HG03469 (cell line): Measurements from ENCODE around the gene TRAPPC3.

Experiments
- ATAC-seq: cut with Tn5 transposase; IDR thresholded peaks from one replicate; pipeline ENCODE4 v1.9.1; 2021; ENCODE audit warnings: mild to moderate bottlenecking, moderate library complexity, moderate number of reproducible peaks; ENCODE audit not compliant: unreplicated experiment

Gene TRAPPC3

DNA sequence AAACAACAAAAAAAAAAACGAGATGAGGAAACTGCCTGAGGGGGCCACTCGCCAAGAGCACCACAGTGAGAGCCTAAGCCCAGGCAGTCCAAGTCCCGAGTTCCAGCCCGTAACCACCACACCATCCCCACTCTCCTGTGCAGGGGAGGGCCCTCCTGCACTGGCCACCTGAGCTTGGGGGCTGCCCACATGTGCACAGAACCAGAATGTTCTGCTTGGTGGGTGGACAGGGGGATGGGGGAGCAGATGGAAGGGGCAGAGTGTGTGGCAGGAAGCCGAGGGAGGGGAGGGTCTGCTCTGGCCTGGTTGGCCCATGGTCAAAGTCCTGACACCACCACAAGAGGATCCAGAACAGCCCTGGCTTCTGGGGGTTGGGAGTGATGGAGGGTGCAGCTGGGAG, 43.0 kb downstream of the TRAPPC3 start:
- ATAC-seq, result no peak

DNA sequence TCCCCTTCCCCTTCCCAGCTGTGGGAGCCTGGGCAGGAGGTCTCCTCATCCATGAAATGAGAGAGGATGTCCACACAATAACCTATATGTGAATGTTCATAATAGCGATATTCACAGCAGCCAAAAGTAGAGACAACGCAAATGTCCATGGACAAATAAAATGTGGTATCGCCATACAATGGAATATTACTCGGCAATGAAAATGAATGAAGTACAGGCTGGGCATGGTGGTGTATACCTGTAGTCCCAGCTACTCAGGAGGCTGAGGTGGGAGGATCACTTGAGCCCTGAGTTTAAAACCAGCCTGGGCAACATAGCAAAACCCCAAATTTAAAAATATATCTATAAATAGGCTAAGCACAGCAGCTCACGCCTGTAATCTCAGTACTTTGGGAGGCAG, 47.7 kb downstream of the TRAPPC3 start:
- no peak for ATAC-seq

DNA sequence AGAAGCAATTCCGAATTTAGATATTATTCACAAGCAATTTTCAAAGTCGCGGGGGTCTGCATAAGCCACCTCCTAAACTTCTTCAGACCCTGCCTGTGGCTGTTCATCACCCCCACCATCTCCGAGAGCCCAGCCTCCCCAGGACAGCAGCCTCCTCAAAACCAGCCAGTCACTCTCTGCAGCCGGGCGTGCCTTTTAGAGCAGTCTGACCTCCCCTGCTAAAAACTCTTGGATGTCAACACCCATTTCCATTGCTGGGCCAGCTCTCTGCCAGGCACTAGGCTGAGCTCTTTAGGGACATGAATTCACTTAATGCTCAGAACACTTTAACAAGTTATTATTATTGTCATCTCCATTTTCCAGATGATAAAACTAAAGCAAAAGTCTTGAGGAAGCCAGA, 48.9 kb downstream of the TRAPPC3 start:
- ATAC-seq, result no peak

DNA sequence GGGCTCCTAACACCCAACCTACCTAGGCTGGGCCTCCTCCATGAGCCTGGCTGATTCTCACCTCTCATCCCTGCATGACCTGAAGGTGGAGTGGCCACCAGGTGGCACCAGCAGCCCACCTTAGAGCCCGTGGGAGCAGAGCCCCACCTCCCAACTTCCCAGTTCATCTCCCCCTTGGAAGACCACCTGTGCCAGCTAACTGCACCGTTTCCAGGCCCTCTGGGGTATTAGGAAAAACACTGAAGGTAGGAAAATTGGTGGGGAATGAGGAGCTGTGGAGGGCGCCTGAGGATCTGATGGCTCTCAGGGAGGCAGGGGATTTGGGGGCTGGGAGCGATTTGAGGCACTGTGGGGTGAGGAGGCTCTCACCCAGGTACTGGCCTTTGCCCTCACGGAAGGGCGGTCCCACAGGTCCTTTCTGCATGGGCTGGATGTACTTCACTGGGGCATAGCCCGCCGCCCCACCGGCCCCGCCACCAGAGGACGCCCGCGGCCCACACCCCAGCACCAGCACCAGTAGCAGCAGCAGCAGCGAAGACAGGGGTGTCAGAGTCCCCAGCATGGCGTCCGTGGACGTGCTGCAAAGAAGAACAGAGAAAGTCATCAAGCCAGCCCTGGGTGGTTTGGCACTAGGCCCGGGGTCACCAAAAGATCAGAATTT, 49.5 kb downstream of the TRAPPC3 start:
- no peak for ATAC-seq

DNA sequence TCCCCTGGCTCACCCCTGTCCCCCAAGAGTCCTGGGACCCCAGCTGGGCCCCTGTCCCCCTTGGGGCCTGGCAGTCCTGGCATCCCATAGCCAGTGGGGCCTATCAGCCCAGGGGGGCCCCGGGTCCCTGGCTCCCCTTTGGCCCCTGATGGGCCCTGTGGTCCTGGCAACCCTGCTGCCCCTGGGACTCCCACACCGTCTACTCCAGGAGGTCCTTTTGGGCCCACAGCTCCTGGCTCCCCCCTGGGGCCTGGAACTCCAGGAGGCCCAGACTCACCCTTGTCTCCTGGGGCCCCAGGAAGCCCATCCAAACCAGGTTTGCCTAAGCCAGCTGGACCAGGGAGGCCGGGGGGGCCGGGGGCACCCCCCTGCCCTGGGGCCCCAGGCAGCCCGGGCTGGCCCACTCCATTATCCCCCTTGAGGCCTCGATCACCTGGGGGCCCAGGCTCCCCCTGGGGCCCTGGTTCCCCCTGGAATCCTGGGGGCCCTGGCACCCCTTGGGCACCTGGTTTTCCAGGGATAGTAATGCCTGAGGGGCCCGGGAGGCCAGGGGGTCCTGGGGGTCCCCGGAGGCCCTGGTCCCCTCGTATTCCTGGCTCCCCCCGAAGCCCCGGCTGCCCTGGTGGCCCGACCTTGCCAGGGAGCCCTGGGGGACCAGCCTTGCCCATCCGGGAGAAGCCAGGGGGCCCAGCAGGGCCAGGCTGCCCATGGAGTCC, 50.5 kb downstream of the TRAPPC3 start:
- no peak for ATAC-seq

DNA sequence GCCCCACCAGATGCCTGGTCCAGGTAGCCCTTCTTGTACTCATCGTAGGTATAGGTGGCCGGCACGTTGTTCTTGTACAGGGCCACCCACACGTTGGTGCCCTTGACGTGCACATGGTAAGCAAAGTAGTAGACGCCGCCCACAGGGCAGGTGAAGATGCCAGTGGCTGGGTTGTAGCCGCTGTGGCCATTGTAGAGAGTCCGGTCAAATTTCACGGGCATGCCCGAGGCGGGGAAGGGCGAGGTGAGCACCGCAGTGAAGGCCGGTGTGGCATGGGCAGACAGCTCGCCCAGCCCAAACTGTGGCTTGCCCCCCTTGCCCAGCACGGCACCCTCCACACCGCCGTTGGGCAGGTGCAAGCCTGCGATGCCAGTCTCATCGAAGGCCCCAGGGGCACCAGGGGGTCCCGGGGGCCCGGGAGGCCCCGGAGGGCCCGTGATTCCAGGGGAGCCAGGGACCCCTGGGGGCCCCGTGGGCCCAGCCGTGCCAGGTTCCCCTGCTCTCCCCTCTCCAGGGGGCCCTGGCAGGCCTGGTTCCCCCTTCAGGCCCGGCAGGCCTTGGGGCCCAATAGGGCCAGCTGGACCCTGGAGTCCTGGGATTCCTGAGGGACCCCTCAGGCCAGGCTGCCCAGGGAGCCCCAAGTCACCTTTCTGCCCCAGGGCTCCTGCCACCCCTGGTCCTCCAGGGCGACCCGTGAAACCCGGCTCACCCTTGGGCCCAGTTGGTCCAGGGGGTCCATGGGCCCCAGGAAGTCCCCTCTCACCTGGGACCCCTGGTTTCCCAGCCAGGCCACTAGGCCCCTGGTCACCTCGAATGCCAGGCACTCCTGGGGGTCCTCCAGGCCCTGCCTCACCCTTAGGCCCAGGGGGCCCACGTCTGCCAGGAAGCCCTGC, 51.3 kb downstream of the TRAPPC3 start:
- no peak for ATAC-seq

DNA sequence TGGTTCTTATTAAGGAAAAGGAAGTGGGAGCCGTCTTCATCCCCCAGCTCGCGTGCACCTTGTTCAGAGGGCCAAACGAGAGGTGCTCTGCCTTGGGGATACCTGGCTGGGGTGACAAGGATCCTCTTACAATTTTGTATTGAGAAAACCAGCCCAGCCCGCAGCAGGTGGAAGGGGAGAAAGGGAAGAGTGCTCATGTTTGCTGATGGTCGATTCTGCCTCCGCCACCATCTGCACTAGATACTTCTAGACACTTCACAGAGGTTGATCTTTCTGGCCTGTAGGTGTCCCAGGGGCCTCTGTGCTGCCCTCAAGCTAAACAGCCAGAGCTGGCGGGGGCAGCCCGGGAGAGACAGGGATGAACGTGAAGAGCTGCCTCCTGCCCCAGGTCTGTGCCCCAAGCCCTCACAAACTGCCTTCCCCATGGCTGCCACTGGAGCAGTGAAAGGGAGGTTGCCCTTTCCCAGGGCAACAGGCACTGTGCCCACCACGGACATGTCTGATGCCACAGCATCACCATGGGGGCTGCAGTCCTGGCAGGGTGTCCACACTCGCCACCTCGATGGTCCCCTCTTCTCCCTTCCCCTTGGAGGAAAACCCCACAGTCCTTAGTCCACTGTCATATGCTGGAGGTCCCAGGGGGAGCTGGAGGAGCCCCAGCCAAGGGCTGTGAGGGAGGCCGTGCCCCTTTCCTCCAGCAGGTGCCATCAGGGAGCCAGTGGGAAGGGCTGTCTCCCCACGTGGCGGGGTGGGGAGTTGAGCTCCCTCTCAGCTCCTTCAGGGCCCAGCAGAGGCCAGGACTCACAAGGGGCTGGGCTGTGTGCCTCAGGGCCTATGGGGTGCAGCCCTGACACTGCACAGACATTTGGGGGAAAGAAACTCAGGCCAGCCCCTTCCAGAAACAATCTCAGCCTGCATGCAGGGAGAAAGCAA, 52.5 kb downstream of the TRAPPC3 start:
- no peak for ATAC-seq

DNA sequence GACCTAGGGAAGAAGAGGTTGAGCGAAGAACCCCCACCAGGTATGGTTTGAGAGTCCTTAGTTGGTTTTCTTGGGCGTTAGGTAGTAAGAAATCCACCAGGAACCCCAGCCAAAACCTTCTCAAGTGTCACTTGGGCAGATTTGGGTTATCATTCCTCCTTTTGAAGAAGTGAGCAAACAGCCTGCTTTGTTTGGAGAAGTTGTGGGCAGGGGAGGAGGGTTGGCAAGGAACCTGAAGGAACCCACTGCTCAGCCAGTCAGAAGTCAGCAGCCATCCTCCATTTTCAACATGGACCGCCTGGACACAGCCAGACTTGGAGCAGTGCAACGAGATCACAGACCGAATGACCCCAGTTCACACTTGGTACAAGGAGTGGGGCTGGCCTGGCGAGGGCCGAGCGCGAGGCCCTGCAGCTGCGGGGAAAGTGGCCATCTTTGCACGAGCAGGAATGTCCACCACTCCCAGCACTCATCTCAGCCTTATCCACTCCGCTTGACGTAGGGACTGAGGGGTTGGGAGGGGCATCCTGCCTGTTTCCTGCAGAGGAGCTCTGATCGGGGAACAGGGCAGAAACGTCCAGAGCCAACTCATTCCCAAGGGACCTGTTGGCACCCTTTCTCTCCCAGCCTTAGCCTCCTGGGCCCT, 53.4 kb downstream of the TRAPPC3 start:
- no peak for ATAC-seq

DNA sequence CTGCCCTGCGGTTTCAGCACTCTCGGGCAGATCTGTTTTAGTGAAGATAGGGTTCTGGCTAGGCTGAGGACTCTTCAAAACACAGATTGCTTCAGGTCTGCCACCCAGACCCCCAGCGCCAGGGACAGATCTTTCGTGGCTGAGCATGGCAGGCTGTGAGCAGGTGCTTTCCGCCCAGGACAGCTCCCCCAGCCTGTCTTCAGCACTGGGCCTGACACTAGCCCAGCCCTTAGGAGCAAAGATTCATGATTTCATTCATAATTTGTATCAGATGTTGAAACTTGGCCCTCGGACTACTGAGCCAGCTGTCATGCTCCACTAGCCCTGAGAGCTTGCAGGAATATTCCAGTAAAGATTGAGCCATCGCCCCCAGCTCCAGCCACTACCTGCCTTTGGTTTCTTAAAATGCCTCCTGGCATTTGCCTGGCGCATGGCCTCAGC, 54.6 kb downstream of the TRAPPC3 start:
- ATAC-seq, result no peak

DNA sequence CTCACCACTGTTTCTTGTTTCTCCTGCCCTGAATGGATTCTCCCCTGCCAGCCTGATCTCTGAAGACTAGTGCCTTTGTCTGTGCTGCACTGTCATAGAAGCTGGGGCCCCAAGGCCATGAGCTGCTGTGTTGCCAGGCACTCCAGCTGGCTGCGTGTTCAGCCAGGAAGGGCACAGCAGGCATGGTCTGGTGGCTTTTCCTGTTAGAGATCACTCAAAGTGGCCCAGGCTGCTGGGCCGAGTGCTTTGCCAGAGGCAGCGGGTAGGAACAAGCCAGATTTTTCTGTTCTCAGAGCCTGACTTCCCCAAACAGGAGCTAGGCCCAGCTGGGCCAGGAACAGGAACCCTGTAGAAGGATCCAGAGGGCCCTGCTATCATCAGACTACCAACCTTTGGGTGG, 55.4 kb downstream of the TRAPPC3 start:
- no peak for ATAC-seq

DNA sequence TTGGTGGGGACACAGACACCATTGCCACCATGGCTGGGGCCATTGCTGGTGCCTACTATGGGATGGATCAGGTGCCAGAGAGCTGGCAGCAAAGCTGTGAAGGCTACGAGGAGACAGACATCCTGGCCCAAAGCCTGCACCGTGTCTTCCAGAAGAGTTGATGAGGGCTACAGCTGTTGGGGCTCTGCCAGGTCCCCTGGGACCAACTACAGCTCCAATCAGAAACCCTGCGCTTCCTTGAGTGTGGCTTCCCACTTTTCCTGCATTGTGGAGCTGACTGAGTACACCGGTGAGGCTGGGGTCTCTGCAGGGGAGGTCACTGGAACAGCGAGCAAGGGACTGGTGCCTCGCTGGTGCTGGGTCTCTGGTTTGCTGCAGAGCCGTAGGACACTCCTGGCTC, 56.1 kb downstream of the TRAPPC3 start:
- no peak for ATAC-seq

DNA sequence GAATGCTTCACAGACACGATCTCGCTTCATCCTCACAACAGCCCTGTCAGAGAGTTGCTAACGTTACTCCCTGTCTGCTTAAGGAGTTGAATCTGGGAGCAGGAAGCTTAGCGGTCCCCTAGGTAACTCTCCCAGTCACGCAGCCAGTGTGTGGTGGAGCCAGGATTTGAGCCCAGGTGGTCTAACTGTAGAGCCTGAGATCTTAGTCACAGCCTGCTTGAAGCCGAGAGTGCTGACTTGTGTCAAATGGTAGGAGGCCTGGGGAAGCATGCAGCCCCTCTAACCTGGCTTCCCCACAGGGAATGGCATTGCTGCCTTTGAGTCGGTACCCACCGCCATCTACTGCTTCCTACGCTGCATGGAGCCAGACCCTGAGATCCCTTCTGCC, 56.5 kb downstream of the TRAPPC3 start:
- no peak for ATAC-seq

DNA sequence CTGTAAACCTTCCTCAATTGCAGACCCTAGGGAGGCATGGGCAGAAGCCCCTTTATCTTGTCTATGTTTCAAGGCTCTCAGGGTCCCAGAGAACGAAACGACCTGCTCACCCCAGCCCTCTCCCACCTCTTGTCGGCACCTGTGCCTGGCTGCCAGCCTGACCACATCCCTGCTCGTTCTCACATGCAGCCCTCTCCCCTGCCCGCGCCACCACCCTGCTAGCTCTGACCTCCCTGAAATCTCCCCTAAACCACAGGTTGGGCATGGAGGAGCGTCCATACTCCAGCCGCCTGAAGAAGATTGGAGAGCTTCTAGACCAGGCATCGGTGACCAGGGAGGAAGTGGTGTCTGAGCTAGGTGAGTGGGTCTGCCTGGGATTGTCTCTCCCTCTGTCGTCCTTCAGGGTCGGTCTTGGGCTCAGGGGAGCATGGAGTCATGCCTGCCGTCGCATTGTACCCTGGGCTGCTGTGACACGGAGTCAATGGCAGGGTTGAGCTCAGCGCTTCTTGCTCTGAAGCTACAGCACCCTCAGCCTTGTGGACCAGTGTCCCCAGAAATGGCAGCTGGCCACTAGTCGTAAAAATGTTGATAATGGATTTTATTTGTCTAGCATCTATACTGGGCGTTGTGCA, 57.0 kb downstream of the TRAPPC3 start:
- no peak for ATAC-seq

DNA sequence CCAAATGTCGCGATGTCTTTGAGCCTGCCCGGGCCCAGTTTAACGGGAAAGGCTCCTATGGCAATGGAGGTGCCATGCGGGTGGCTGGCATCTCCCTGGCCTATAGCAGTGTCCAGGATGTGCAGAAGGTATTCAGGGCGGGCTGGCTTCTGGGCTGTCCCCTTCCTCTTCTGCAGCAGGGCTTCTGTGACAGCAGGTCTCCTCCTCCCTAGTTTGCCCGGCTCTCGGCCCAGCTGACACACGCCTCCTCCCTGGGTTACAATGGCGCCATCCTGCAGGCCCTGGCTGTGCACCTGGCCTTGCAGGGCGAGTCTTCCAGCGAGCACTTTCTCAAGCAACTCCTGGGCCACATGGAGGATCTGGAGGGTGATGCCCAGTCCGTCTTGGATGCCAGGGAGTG, 57.6 kb downstream of the TRAPPC3 start:
- no peak for ATAC-seq

DNA sequence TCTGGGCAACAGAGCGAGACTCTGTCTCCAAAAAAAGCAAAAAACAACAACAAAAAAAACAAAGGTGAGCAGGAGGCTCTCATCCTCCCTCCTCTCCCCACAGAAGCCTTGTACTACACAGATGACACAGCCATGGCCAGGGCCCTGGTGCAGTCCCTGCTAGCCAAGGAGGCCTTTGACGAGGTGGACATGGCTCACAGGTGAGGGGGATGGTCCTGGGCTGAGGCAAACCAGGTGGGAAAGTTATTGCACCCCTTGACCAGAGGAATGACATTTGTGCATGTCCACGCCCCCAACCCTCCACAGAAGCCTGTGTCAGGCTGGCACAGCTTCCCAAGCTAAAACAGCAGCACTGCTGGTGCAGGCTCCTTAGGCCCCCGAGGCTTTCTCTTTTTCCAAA, 58.1 kb downstream of the TRAPPC3 start:
- no peak for ATAC-seq

DNA sequence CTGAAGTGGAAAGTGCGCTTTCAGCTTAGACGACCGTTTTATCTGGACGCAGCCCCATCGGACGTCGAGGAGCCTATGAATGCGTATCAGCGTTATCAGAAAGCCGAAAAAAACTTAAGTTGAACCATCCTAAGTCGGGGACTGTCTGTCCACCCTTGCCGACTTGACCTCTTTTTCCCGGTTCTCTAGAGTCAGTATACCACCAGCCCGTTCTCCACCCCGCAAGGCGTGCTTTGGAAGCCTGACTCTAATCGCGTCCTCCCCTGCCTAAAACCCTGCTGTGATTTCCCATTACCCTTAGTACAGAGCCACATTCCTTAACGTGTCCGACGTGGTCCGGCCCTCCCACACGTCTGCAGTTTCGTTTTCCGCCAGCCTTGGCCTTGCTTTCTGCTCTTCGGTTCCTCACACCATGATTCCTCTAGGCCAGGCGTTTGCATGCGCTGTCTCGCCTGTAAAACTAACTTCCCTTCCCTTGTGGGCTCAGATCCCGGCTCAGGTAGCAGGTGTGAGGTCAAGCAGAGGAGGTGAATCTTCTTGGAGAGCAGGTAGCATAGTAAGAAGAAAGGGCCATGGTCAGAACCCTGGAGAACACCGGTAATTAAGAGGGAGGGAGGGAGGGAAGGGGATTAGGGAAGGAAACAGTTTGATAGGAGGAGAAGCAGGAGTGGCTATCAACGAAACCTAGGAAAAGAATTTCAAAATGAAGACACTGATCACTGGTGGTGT, 59.7 kb downstream of the TRAPPC3 start:
- no peak for ATAC-seq

DNA sequence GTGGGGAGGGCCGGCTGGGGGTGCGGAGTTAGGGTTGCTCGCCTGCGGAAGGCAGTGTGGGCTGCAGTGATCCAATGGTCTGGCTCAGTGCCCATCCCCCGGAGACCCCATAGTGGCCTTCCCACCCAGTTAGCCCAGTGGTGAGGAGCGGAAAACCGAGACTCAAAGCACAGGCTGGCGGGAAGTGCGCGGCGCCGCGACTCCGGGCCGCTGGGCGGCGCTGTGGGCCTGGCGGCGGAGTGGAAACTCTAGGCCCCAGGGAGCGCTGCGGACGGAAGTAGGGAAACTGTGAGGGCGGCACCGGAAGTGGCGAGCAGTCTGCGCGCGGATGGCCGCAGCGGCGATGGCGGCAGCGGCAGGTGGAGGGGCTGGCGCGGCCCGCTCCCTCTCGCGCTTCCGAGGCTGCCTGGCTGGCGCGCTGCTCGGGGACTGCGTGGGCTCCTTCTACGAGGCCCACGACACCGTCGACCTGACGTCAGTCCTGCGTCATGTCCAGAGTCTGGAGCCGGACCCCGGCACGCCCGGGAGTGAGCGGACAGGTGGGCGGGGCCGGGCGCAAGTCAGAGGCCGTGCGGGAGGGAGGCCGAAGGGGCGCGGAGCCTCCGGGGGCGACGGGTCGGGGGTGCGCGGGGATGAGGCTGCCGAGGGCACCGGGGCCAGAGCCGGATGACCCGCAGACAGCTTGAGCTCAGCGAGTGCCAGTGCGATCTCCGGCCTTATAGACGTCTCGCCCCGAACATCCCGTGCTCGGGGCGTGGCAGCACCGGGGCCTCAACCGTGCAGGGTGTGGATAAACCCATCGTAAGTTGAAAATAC, 60.5 kb downstream of the TRAPPC3 start, which contains the start of gene ADPRS:
ADPRS (plus strand) TSS at position 316 of the 816 bp plus-strand sequence; CDS start at position 329, 13 bp downstream.
- peak; percentile 62 for ATAC-seq

DNA sequence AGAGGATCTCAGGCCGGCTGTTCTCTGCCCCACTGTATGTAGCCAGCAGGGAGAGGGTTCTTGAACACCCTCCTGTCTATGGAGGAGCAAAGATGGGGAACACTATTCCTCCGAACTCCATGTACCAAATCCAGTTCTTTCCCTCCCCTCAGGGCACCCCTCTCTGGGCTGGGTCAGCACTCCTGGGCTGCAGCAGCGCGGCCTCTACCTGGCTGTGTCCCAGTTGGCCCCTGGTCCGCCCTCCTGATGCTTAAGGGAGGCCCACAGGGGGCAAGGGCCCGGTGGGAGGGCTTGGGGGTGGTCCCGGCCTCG, 61.1 kb downstream of the TRAPPC3 start:
- no peak for ATAC-seq
